ENCODE results near the gene YPEL1. TPM values are rescaled to one million over a fixed set of nuclear protein-coding genes. Genes with fewer than 3 reads are reported as not detected.

YPEL1 gene
- total and polyA plus RNA-seq, 2 donors (not counting 1 experiment from before 2014, with no cell fraction given), result 14.9 to 17.0 TPM

DNA sequence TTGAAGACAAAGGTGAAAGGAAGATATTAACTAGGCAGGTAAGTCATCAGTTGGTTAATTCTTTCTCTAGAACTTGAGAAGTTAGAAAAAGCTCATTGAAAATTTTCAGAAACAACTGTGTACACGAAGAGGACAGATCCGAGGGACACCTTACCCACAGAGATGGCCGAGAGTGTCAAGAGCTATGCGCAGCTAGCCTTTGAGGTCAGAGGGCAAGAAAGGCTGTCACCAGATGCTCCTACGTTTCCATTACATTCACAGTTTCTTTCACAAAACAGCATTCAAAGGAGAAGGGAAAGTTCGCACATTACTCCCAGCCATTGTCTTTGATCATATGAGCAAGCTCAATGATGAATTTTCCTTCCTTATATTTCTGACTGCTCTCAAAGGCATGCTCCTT, 34.8 kb downstream of the YPEL1 start:
- Histone ChIP-seq H3K4me2 (replicated peaks; ENCODE audit: low read depth, low read length, poor library complexity, severe bottlenecking) (no peak overlapping the region), H3K27ac (ENCODE audit: low read length in 2 of 2) (no peak overlapping the region), H3K4me3 (ENCODE audit: control extremely low read depth in 1 of 5, extremely low read depth in 1 of 5, insufficient read depth in 1 of 5, low read depth in 2 of 5, low read length in 4 of 5) (no peak overlapping the region), H3K9ac (ENCODE audit: low read length) (no peak overlapping the region), H3K9me3 (ENCODE audit: control extremely low read depth in 1 of 3, control insufficient read depth in 2 of 3, insufficient read depth in 1 of 3, low read length in 2 of 3) (no peaks in the 10 kb centered on the region), H3K27me3 (replicated peaks in 1 of 4; ENCODE audit: control extremely low read depth in 1 of 4, control insufficient read depth in 3 of 4, insufficient read depth in 4 of 4, low read length in 3 of 4) (no peaks in the 10 kb centered on the region), H3K36me3 (replicated peaks in 1 of 2; ENCODE audit: control extremely low read depth in 1 of 2, control insufficient read depth in 1 of 2, extremely low read depth in 1 of 2, insufficient read depth in 2 of 2, low read length in 1 of 2) (peaks cover 2 to 74% of the 10 kb centered on the region in 2 experiments), H3K4me1 (ENCODE audit: control insufficient read depth in 2 of 2, insufficient read depth in 2 of 2, low read length in 2 of 2) (no peaks in the 10 kb centered on the region), H4K20me1 (ENCODE audit: control insufficient read depth, insufficient read depth, low read length, poor library complexity, severe bottlenecking) (no peaks in the 10 kb centered on the region), H3K79me2 (ENCODE audit: control insufficient read depth, insufficient read depth, low read length) (no peaks in the 10 kb centered on the region), H2AFZ (ENCODE audit: insufficient read depth, low read depth, low read length, poor library complexity, severe bottlenecking) (no peak overlapping the region)
- Mint-ChIP-seq H3K27me3 (no peaks in the 10 kb centered on the region), H3K4me1 (no peaks in the 10 kb centered on the region), H3K4me3 (no peak overlapping the region), H3K27ac (no peak overlapping the region), H3K9me3 (ENCODE audit: insufficient read depth) (no peaks in the 10 kb centered on the region)
- ChIA-PET POLR2A (no interaction called here), CTCF (interaction anchor here (1.1 kb wide), 1 partner anchor 237 kb away, joined by 3 read pairs; no protein-coding TSS in a partner anchor)
- intact Hi-C loops (cut with micrococcal nuclease), result no loop called here
- no peak for TF ChIP-seq CTCF (IDR thresholded peaks at IDR 0.05)
- no peak for TF ChIP-seq EZH2 (IDR thresholded peaks at IDR 0.05; ENCODE audit: borderline replicate concordance, insufficient read depth, low read depth, low read length, poor library complexity, severe bottlenecking)
- DNase-seq (no peak), ATAC-seq (ENCODE audit: low read depth) (no peak)
- 90% methylated on average over 5 of the region's 6 CpGs for WGBS (ENCODE audit: insufficient coverage)

- no peak for ATAC-seq (ENCODE audit: low read depth)
- H3K27ac Mint-ChIP-seq, result no peak overlapping the region
Measured at GRCh38 chr22:21699643-21700042, 36.0 kb downstream of the YPEL1 start.

More at GRCh38 chr22:21699643-21700042, 36.0 kb downstream of the YPEL1 start:
- H3K4me3 ChIP-seq (ENCODE audit: control extremely low read depth in 1 of 5, extremely low read depth in 1 of 5, insufficient read depth in 1 of 5, low read depth in 2 of 5, low read length in 4 of 5), result no peak overlapping the region
- H3K9me3 ChIP-seq (ENCODE audit: control extremely low read depth in 1 of 3, control insufficient read depth in 2 of 3, insufficient read depth in 1 of 3, low read length in 2 of 3), result no peaks in the 10 kb centered on the region
- H3K27me3 ChIP-seq (replicated peaks in 1 of 4; ENCODE audit: control extremely low read depth in 1 of 4, control insufficient read depth in 3 of 4, insufficient read depth in 4 of 4, low read length in 3 of 4), result no peaks in the 10 kb centered on the region
- H3K27ac ChIP-seq (ENCODE audit: low read length in 2 of 2), result no peak overlapping the region
- DNase-seq, result no peak
- TF ChIP-seq EZH2 (IDR thresholded peaks at IDR 0.05; ENCODE audit: borderline replicate concordance, insufficient read depth, low read depth, low read length, poor library complexity, severe bottlenecking), result no peak
- no peak for TF ChIP-seq CTCF (IDR thresholded peaks at IDR 0.05)
- intact Hi-C loops (cut with micrococcal nuclease), result no loop called here
- no peak overlapping the region for H3K4me2 ChIP-seq (replicated peaks; ENCODE audit: low read depth, low read length, poor library complexity, severe bottlenecking)
- H3K79me2 ChIP-seq (ENCODE audit: control insufficient read depth, insufficient read depth, low read length), result no peaks in the 10 kb centered on the region
- 89% methylated on average over 1 of the region's 3 CpGs for WGBS (ENCODE audit: insufficient coverage)
- no peak overlapping the region for H2AFZ ChIP-seq (ENCODE audit: insufficient read depth, low read depth, low read length, poor library complexity, severe bottlenecking)
- H3K36me3 ChIP-seq (replicated peaks in 1 of 2; ENCODE audit: control extremely low read depth in 1 of 2, control insufficient read depth in 1 of 2, extremely low read depth in 1 of 2, insufficient read depth in 2 of 2, low read length in 1 of 2), result peaks cover 2 to 84% of the 10 kb centered on the region in 2 experiments
- H3K4me1 ChIP-seq (ENCODE audit: control insufficient read depth in 2 of 2, insufficient read depth in 2 of 2, low read length in 2 of 2), result no peaks in the 10 kb centered on the region
- no peaks in the 10 kb centered on the region for H3K4me1 Mint-ChIP-seq
- CTCF ChIA-PET, result interaction anchor here (1.1 kb wide), 1 partner anchor 238 kb away, joined by 3 read pairs; no protein-coding TSS in a partner anchor
- H3K9me3 Mint-ChIP-seq (ENCODE audit: insufficient read depth), result no peaks in the 10 kb centered on the region
- H3K27me3 Mint-ChIP-seq, result no peaks in the 10 kb centered on the region
- POLR2A ChIA-PET, result interaction anchor here (0.6 kb wide), 1 partner anchor 16 kb away, joined by 3 read pairs; no protein-coding TSS in a partner anchor
- no peak overlapping the region for H3K9ac ChIP-seq (ENCODE audit: low read length)
- H4K20me1 ChIP-seq (ENCODE audit: control insufficient read depth, insufficient read depth, low read length, poor library complexity, severe bottlenecking), result no peaks in the 10 kb centered on the region
- H3K4me3 Mint-ChIP-seq, result no peak overlapping the region

Measured in B cell (primary cell).